HG03064 (cell line): ENCODE measurements around the gene TYROBP.
"Not testable (repeated sequence)": the region's sequence is repeated elsewhere in the genome, so short reads cannot be mapped to it uniquely, and the experiment has no call there.

Experiments
- ATAC-seq: cut with Tn5 transposase; IDR thresholded peaks from one replicate; pipeline ENCODE4 v1.9.1; 2021; ENCODE audit warnings: low read depth; ENCODE audit not compliant: unreplicated experiment

Gene TYROBP

GRCh38 chr19:35932291-35932936 lies 24.3 kb upstream of the TYROBP start:
- ATAC-seq = no peak

DNA sequence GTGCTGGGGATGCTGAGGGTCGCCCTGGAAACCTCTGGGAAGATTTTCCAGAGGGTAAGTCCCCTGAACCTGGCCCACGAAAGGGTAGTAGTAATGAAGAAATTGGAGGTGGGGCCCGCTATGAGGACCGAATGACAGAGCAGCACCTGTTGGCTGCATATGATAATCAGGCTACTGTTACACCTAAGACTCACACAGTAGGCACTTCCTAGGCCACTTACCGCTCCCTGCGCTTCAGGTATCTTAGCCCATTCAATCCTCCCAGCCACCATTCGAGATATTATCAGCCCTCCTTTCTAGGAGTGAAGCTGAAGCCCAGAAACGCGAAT lies 23.7 kb upstream of the TYROBP start:
- no peak for ATAC-seq

DNA sequence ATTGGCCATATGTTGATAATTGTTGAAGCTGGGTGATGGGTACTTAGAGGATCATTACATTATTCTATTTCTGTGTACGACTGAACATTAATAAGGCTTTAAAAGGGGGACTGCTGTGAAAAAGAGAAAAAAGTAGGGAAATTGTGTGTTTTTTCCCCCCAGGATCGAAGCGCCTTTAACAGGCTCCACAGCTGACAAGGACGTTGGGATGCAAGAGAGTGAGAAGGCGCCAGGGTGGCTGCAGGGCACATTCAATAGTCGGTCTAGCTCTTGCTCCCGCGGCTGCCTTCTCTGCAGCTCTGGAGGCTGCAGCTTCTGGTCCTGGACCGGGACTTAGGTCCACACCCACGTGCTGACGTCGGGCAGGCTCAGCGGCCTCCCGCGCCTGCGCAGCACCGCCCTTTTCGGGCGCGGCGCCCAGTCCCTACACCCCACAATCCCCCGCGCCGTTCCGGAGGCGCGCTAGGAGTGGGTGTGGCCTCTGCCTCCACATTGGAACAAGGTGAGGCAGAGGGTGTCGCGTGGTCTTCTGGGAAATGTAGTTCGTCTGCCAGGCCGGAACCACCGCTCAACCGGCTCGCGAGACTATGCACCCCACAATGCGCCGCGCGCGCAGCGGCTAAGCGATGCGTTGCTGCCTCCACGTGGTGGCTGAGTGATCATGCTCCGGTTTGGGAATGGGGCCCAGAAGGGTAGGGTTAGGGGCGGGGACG lies 23.2 kb upstream of the TYROBP start:
- ATAC-seq = peak; percentile 86

- no peak for ATAC-seq
Observed at GRCh38 chr19:35929876-35930275, 21.8 kb upstream of the TYROBP start.

DNA sequence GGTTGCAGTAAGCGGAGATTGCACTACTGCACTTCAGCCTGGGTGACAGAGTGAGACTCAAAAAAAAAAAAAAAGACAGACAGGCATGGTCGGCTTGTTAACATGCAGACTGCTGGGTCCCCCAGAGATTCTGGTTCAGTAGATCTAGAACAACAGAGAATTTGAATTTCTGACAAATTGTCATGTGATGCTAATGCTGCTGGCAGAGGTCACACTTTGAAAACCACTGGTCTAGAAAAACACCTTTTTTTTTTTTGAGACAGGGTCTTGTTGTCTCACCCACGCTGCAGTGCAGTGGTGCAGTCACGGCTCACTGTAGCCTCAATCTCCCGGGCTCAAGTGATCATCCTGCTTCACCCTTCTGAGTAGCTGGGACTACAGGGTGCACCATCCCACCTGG lies 20.4 kb upstream of the TYROBP start:
- no peak for ATAC-seq

DNA sequence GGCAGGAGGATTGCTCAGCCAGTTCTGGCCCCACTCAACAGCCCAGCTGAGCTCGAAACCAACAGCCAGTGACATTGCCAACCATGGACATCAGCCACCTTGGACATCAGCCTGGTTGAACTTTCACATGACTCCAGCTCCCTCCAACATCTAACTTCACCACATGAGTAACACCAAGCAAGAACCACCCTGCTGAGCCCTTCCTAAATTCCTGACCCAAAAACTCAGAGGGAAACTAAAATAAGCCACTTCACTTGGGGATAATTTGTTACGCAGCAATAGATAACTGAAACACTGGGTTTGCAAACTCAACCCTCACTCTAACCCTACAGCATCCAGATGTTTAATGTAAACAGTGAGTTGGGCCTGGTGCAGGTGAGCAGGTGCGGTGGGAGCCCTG lies 17.4 kb upstream of the TYROBP start:
- no peak for ATAC-seq

- ATAC-seq = no peak
Observed at GRCh38 chr19:35921012-35921411, 12.9 kb upstream of the TYROBP start.

DNA sequence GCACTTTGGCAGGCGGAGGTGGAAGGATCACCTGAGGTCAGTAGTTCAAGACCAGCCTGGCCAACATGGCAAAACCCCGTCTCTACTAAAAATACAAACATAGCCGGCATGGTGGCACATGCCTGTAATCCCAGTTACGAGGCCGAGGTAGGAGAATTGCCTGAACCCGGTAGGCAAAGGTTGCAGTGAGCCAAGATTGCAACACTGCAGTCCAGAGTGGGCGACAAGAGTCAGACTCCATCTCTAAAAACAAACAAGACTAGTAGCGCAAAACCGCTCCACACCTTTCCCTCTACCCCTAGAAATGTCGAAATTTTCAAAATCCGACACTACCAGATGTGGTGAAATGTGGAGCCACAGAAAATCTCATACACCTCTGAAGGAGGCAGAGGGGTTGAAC lies 11.2 kb upstream of the TYROBP start:
- ATAC-seq = no peak

DNA sequence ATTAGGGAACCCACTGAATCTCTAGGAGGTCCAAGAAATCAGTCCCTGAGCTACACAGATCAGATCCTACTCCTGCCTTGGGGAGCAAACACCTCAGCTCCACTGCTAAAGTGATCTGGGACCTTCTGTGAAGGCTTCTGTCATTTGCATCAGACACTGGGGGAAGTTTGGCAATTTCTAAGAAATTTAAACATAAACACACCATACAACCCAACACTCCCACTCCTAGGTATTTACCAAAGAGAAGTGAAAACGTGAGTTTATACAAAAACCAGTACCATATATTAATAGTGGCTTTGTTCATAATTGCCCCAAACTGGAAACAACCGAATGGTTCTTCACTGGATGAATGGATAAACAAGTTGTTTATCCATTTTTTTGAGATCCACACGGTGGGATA lies 7.3 kb upstream of the TYROBP start:
- no peak for ATAC-seq

DNA sequence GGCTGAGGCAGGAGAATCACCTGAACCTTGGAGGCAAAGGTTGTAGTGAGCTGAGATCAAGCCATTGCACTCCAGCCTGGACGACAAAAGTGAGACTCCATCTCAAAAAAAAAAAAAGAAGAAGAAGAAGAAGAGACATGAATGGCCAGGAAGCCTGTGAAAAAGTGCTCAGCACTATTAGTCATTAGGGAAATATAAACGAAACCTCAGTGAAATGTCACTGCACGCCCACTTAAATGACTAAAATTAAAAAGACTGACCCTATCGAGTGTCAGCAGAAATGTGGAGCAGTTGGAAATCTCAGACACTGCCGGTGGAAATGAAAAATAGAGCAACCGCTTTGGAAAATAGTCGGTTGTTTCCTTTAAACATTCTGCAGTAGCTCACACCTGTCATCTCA lies 5.5 kb upstream of the TYROBP start:
- no peak for ATAC-seq

DNA sequence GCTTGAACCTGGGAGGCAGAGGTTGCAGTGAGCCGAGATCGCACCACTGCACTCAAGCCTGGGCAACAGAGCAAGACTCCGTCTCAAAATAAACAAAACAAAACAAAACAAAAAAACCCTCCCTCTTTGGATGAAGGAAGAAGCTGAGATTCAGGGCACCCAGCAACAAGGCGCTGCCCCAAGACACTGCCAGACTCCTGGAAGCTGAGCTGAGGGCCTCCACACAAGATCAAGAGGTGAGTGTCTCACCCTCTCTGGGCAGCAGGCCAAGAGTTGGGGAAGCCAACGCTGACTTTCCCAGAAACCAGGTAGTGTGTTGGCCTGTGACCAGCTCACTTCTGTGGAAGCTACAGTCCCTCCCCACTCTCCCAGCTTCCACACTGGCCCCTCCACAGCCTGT lies 3.7 kb upstream of the TYROBP start:
- no peak for ATAC-seq

GRCh38 chr19:35911173-35911572 lies 3.1 kb upstream of the TYROBP start:
- ATAC-seq = no peak

GRCh38 chr19:35910355-35910754 lies 2.3 kb upstream of the TYROBP start:
- ATAC-seq = not testable (repeated sequence)

DNA sequence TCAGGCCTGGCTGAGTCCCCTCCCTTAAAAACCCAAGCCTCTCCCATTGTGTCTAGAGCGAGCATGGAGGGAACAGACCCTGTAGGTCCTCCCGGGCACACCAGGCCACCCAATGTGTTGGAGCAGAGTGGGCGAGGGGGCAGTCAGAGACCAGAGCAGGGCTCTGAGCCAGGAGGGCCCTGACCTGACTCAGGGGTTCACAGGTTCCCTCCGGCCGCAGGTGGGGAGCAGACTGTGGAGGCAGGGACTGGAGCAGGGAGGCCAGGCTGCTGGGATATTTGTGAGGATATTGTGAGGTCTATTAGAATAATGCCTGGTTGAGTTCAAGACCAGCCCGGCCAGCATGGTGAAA lies 1.6 kb upstream of the TYROBP start:
- ATAC-seq = no peak

DNA sequence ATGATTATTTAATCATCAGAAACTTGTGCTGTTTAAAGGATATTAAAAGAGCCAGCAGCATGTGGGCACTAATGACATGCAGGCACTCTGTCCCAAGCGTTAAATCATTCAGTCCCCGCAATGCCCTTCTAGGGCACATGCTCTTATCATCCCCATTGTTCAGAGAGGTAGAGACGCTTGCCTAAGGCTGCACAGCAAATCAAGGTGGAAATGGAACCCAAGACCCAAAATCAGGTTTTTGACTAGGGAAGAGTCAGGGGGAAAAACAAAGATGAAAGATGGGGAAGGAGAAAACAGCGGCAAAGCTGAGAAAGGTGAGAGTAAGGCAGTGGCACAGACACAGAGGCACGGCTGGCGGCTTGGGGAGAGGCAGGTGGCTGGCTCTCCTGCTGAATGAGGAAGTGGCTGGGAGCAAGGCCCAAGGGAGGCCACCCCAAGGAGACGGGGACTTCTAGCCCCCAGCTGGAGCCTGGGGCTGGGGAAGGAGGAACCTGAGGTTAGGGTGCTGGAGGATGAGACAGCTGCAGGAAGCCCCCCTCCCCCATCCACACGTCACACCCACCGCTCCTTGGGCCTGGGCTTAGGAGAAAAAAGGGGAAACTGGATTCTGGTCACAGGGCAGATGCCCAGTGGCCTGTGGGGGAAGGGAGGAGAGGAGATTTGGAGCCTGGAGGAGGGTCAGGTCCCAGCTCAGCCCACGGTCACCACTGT lies 1.0 kb upstream of the TYROBP start:
- ATAC-seq = no peak

GRCh38 chr19:35907377-35907745 lies 734 bp downstream of the TYROBP start:
- ATAC-seq = no peak

DNA sequence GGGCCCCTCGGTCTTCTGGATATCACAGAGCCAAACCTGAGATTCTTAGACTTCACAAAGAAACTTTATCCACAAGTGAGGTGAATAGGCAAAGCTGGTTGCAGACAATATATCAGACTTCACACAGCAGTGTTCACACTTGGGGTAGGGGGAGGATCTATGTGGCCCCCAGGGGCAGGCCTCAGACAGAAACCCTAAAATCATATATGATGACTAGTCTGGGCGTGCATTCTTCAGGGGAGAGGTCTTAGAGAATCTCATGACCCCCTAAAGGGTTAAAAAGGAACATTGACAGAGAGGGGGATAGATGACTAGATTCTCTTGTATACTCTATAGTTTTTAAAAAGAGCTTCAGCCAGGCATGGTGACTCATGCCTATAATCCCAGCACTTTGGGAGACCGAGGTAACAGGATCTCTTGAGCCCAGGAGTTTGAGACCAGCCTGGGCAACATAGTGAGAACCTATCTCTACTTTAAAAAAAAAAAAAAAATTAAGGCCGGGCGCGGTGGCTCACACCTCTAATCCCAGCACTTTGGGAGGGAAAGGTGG lies 2.8 kb downstream of the TYROBP start:
- no peak for ATAC-seq

DNA sequence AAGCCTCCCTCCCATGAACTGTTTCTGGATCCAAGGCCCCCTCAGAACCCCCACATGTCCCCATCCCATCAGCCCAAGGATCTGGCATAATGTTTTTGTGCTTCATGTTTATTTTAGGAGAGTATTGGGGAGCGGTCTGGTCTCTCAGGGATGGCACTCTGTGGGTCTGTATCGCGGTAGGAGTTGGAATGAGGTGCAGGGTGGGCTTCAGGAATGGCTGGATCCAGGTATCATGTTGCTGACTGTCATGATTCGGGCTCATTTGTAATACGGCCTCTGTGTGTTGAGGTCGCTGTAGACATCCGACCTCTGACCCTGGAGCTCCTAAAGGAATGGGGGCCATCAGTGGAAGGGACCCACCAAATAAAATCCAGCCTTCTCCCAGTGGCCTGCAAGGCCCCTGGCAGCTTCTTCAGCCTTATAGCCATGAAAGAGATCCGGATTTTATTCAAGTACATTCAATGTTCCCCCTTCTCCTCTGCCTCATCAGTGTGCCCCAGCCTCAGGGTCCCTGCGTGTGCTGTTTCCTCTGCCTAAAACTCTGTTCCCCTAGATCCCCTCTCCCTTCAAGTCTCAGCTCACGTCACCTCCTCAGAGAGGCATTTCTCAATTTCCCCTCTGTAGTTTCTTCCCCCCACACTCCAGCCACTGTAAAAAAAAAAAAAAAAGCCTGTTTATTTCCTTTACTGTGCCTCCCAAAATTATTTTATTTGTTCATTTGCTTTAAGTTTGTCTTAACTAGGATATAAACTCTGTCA lies 3.6 kb downstream of the TYROBP start:
- ATAC-seq = no peak

- ATAC-seq = peak; percentile 37
Observed at GRCh38 chr19:35903550-35904179, 4.4 kb downstream of the TYROBP start.

DNA sequence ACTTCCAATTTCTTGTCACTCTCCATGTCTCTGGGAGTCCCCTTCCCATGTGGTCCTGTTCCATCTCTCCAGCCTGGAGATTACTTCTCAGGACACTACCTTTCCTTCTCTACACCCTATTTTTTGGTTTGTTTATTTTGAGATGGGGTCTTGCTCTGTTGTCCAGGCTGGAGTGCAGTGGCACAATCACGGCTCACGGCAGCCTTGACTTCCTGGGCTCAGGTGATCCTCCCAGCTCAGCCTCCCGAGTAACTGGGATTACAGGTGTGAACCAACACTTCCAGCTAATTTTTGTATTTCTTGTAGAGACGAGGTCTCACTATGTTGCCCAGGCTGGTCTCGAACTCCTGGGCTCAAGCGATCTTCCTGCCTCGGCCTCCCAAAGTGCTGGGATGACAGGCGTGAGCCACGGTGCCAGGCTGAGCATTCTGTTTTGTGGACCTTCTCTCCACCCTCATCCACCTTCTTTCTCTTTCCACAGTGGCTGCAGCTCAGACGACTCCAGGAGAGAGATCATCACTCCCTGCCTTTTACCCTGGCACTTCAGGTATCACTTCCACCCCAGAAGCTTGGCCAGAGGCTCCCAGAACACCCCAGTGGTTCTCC lies 5.1 kb downstream of the TYROBP start:
- no peak for ATAC-seq
